Keratinocyte (primary cell): Measurements from ENCODE around the gene IL7R. TPM values are rescaled to one million over a fixed set of nuclear protein-coding genes. Genes with fewer than 3 reads are reported as not detected.

Source experiments
- DNase-seq: peaks from one replicate; pipeline ENCODE4 v3.0.0-alpha.2; 2011; ENCODE audit warnings: low read depth, missing footprints, low spot score
- FAIRE-seq: peaks from 2 replicates; lab custom pipeline; 2011; peaks lifted over from hg19 to GRCh38; lab: Jason Lieb, UNC
- H2AFZ ChIP-seq: 2 replicates; pipeline ENCODE4 v1.6.0; 2012; ENCODE audit warnings: low read length, control low read depth, inconsistent platforms; ENCODE audit not compliant: control insufficient read depth
- H3K27ac ChIP-seq: 2 replicates; pipeline ENCODE4 v1.5.1; 2011; ENCODE audit warnings: low read length; ENCODE audit not compliant: control insufficient read depth, insufficient read depth
- H3K27me3 ChIP-seq: 3 replicates; pipeline ENCODE4 v1.6.0; 2011; ENCODE audit warnings: low read length; ENCODE audit not compliant: control insufficient read depth, insufficient read depth; ENCODE audit errors: extremely low read depth
- H3K36me3 ChIP-seq, 2 experiments: 2 replicates in 1 of 2; 3 replicates in 1 of 2; pipeline ENCODE4 v1.5.1; 2011; ENCODE audit warnings: low read length in 2 of 2, mild to moderate bottlenecking in 1 of 2; ENCODE audit not compliant: control insufficient read depth in 2 of 2, insufficient read depth in 2 of 2; ENCODE audit errors: extremely low read depth in 1 of 2
- H3K4me1 ChIP-seq: 3 replicates; pipeline ENCODE4 v1.5.1; 2011; ENCODE audit warnings: low read length; ENCODE audit not compliant: control insufficient read depth, insufficient read depth; ENCODE audit errors: extremely low read depth
- H3K4me2 ChIP-seq: 3 replicates; pipeline ENCODE4 v1.6.0; 2011; ENCODE audit warnings: low read depth, low read length; ENCODE audit not compliant: control insufficient read depth, insufficient read depth; ENCODE audit errors: extremely low read depth
- H3K4me3 ChIP-seq, 3 experiments: fragments of 200-600 bp in 1 of 3; sonication (generic) in 1 of 3; 2 replicates in 2 of 3; 3 replicates in 1 of 3; pipeline ENCODE4 v1.5.1; 2011 to 2016; ENCODE audit warnings: low read length in 3 of 3, mild to moderate bottlenecking in 3 of 3, control low read depth in 2 of 3, inconsistent platforms in 1 of 3, low read depth in 1 of 3, mixed read lengths in 1 of 3, mixed run types in 1 of 3, moderate library complexity in 1 of 3; ENCODE audit not compliant: control insufficient read depth in 2 of 3, insufficient read depth in 2 of 3; ENCODE audit errors: extremely low read depth in 1 of 3
- H3K79me2 ChIP-seq: 2 replicates; pipeline ENCODE4 v1.6.0; 2012; ENCODE audit warnings: low read length; ENCODE audit not compliant: control insufficient read depth, insufficient read depth
- H3K9ac ChIP-seq: 3 replicates; pipeline ENCODE4 v1.6.0; 2011; ENCODE audit warnings: low read length; ENCODE audit not compliant: control insufficient read depth, insufficient read depth; ENCODE audit errors: extremely low read depth
- H3K9me1 ChIP-seq: 3 replicates; pipeline ENCODE4 v1.6.0; 2011; ENCODE audit warnings: low read length; ENCODE audit not compliant: control insufficient read depth, insufficient read depth; ENCODE audit errors: extremely low read depth
- H3K9me3 ChIP-seq: 2 replicates; pipeline ENCODE4 v1.5.1; 2012; ENCODE audit warnings: low read depth, low read length; ENCODE audit not compliant: control insufficient read depth
- H4K20me1 ChIP-seq: 3 replicates; pipeline ENCODE4 v1.6.0; 2011; ENCODE audit warnings: low read length; ENCODE audit not compliant: control insufficient read depth, insufficient read depth; ENCODE audit errors: extremely low read depth
- EZH2 ChIP-seq: IDR thresholded peaks from one replicate; pipeline ENCODE4 v1.6.1; 2012; ENCODE audit warnings: inconsistent platforms, mild to moderate bottlenecking, low read length, moderate library complexity
- dilution Hi-C: fragments of 300-500 bp; cut with MboI; formaldehyde crosslinking; loops from one replicate; pipeline ENCODE4 v1.7.0; 2020; ENCODE audit warnings: low sequenced_read_pairs; ENCODE audit not compliant: extremely low pct_ligation_motif_present
- polyA plus RNA-seq, 5 experiments: library from polyadenylated mRNA; depleted of rRNA in 3 of 5; stranded (reverse) in 3 of 5; stranded (forward) in 1 of 5; unstranded in 1 of 5; fragments of >200 nt; gene quantifications; 1 replicate in 1 of 5; 2 replicates in 3 of 5; 3 replicates in 1 of 5; pipeline versions ENCODE4 v1.2.1 to v1.2.3, GENCODE V29; 2011 to 2012; ENCODE audit warnings: missing spikeins in 2 of 5, low read depth in 1 of 5, low replicate concordance in 1 of 5
- TF ChIP-seq, protein P1 (sequence below), 3 experiments: IDR thresholded peaks in 1 of 3; conservative IDR thresholded peaks in 1 of 3; optimal IDR thresholded peaks in 1 of 3; 2 replicates in 2 of 3; 3 replicates in 1 of 3; pipeline versions ENCODE3 to v1.5.1; 2011; ENCODE audit warnings: low read length in 3 of 3, mild to moderate bottlenecking in 3 of 3, moderate library complexity in 2 of 3, control low read depth in 1 of 3, inconsistent platforms in 1 of 3; ENCODE audit not compliant: insufficient read depth in 2 of 3; ENCODE audit errors: extremely low read depth in 1 of 3

Gene IL7R
- polyA plus RNA-seq, 1 donor (not counting 4 experiments of a cell fraction or from before 2014, with no cell fraction given) = 4.7 TPM

DNA sequence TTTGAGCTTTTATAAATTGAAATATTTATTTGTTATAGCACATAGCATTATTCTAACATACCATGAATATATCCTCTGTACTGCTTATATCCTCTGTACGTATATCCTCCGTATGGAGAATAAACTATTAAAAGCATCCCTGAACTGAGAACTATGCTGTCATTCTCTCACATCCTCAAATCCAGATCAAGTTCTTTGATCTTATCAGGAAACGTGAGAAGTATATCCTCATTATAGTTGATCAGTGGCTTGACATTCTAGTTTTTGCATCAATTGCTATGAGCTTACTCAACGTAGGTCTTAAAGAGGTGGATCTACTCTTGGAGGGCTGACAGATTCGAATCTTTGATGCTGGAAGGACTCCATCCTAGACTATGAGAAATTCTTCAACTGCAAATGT lies 37.4 kb downstream of the IL7R start:
- H3K4me3 ChIP-seq = no peak overlapping the region
- peaks cover 5% of the 10 kb centered on the region for H3K4me1 ChIP-seq
- dilution Hi-C loops = no loop called here
- no peak overlapping the region for H2AFZ ChIP-seq
- TF ChIP-seq, protein P1, sequence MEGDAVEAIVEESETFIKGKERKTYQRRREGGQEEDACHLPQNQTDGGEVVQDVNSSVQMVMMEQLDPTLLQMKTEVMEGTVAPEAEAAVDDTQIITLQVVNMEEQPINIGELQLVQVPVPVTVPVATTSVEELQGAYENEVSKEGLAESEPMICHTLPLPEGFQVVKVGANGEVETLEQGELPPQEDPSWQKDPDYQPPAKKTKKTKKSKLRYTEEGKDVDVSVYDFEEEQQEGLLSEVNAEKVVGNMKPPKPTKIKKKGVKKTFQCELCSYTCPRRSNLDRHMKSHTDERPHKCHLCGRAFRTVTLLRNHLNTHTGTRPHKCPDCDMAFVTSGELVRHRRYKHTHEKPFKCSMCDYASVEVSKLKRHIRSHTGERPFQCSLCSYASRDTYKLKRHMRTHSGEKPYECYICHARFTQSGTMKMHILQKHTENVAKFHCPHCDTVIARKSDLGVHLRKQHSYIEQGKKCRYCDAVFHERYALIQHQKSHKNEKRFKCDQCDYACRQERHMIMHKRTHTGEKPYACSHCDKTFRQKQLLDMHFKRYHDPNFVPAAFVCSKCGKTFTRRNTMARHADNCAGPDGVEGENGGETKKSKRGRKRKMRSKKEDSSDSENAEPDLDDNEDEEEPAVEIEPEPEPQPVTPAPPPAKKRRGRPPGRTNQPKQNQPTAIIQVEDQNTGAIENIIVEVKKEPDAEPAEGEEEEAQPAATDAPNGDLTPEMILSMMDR (optimal IDR thresholded peaks at IDR 0.05 in 1 of 3, IDR thresholded peaks at IDR 0.05 in 1 of 3, conservative IDR thresholded peaks at IDR 0.05 in 1 of 3; ENCODE audit: extremely low read depth in 1 of 3, insufficient read depth in 2 of 3, low read length in 3 of 3) = no peak
- FAIRE-seq (no peak), DNase-seq (no peak)
- no peaks in the 10 kb centered on the region for H3K9me3 ChIP-seq
- no peaks in the 10 kb centered on the region for H3K9me1 ChIP-seq
- H3K9ac ChIP-seq = no peak overlapping the region
- no peaks in the 10 kb centered on the region for H3K36me3 ChIP-seq
- H3K4me2 ChIP-seq = no peak overlapping the region
- no peaks in the 10 kb centered on the region for H4K20me1 ChIP-seq
- no peak overlapping the region for H3K27ac ChIP-seq
- no peaks in the 10 kb centered on the region for H3K79me2 ChIP-seq
- no peaks in the 10 kb centered on the region for H3K27me3 ChIP-seq

GRCh38 chr5:35898952-35899660 lies 42.4 kb downstream of the IL7R start:
- Histone ChIP-seq H3K4me2 (no peak overlapping the region), H3K36me3 (no peaks in the 10 kb centered on the region), H3K9me1 (no peaks in the 10 kb centered on the region), H3K4me1 (no peaks in the 10 kb centered on the region), H4K20me1 (no peaks in the 10 kb centered on the region), H3K9me3 (no peaks in the 10 kb centered on the region), H3K9ac (no peak overlapping the region), H3K27ac (no peak overlapping the region), H3K4me3 (no peak overlapping the region), H2AFZ (no peak overlapping the region), H3K27me3 (no peaks in the 10 kb centered on the region), H3K79me2 (no peaks in the 10 kb centered on the region)
- no peak for DNase-seq
- dilution Hi-C loops = no loop called here
- FAIRE-seq = no peak
- TF ChIP-seq, protein P1 (optimal IDR thresholded peaks at IDR 0.05 in 1 of 3, IDR thresholded peaks at IDR 0.05 in 1 of 3, conservative IDR thresholded peaks at IDR 0.05 in 1 of 3; ENCODE audit: extremely low read depth in 1 of 3, insufficient read depth in 2 of 3, low read length in 3 of 3) = no peak
- TF ChIP-seq EZH2 = no peak
